ENCODE measurements around the gene CLEC12A. TPM values are rescaled to one million over a fixed set of nuclear protein-coding genes. Genes with fewer than 3 reads are reported as not detected.

The CLEC12A gene
- total and polyA plus RNA-seq, 4 donors: 2.3 to 4.7 (median 3.2) TPM

GRCh38 chr12:9925705-9926393 is 45.4 kb upstream of the CLEC12A start:
- Histone ChIP-seq H3K9ac (ENCODE audit: low read depth in 1 of 2, low read length in 2 of 2) (peak overlapping the region; percentile 17 to 56), H3K4me3 (ENCODE audit: low read depth in 1 of 3, low read length in 3 of 3) (peak overlapping the region; percentile 34 to 78 (median 62)), H3K27me3 (ENCODE audit: control insufficient read depth in 4 of 4, insufficient read depth in 4 of 4, low read length in 3 of 4) (no peaks in the 10 kb centered on the region), H3K9me3 (ENCODE audit: control insufficient read depth in 4 of 4, low read length in 3 of 4) (no peaks in the 10 kb centered on the region), H3K27ac (ENCODE audit: low read depth in 1 of 2, low read length in 2 of 2) (no peak overlapping the region), H3K36me3 (ENCODE audit: control insufficient read depth in 4 of 4, insufficient read depth in 3 of 4, low read depth in 1 of 4, low read length in 3 of 4) (no peaks in the 10 kb centered on the region), H3K4me1 (ENCODE audit: control insufficient read depth in 4 of 4, insufficient read depth in 4 of 4, low read length in 3 of 4) (peaks cover 0 to 2% (median 0%) of the 10 kb centered on the region in 4 donors)
- peak; percentile 92 to 94 for TF ChIP-seq RAD21 (IDR thresholded peaks at IDR 0.05)
- TF ChIP-seq JUND (IDR thresholded peaks at IDR 0.05): no peak
- TF ChIP-seq FOXA1 (IDR thresholded peaks at IDR 0.05): no peak
- TF ChIP-seq HNF4A (conservative IDR thresholded peaks at IDR 0.05): no peak
- no peak for TF ChIP-seq HNF4G (IDR thresholded peaks at IDR 0.05)
- TF ChIP-seq EGR1 (IDR thresholded peaks at IDR 0.05; ENCODE audit: low read depth in 2 of 2): no peak
- TF ChIP-seq, protein P1, sequence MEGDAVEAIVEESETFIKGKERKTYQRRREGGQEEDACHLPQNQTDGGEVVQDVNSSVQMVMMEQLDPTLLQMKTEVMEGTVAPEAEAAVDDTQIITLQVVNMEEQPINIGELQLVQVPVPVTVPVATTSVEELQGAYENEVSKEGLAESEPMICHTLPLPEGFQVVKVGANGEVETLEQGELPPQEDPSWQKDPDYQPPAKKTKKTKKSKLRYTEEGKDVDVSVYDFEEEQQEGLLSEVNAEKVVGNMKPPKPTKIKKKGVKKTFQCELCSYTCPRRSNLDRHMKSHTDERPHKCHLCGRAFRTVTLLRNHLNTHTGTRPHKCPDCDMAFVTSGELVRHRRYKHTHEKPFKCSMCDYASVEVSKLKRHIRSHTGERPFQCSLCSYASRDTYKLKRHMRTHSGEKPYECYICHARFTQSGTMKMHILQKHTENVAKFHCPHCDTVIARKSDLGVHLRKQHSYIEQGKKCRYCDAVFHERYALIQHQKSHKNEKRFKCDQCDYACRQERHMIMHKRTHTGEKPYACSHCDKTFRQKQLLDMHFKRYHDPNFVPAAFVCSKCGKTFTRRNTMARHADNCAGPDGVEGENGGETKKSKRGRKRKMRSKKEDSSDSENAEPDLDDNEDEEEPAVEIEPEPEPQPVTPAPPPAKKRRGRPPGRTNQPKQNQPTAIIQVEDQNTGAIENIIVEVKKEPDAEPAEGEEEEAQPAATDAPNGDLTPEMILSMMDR (IDR thresholded peaks at IDR 0.05; ENCODE audit: low read depth, low read length, missing input control): peak; percentile 52
- TF ChIP-seq, protein P2, sequence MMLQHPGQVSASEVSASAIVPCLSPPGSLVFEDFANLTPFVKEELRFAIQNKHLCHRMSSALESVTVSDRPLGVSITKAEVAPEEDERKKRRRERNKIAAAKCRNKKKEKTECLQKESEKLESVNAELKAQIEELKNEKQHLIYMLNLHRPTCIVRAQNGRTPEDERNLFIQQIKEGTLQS (IDR thresholded peaks at IDR 0.05): no peak
- TF ChIP-seq TAF1 (conservative IDR thresholded peaks at IDR 0.05): no peak
- TF ChIP-seq GABPA (IDR thresholded peaks at IDR 0.05 in 1 of 2, conservative IDR thresholded peaks at IDR 0.05 in 1 of 2): no peak
- TF ChIP-seq SP1 (IDR thresholded peaks at IDR 0.05): no peak
- TF ChIP-seq RXRA (IDR thresholded peaks at IDR 0.05): peak; percentile 22 to 56
- TF ChIP-seq YY1 (IDR thresholded peaks at IDR 0.05): no peak
- TF ChIP-seq ZBTB33 (IDR thresholded peaks at IDR 0.05): no peak
- no peak for TF ChIP-seq FOXA2 (IDR thresholded peaks at IDR 0.05)
- no peak for TF ChIP-seq MAX (IDR thresholded peaks at IDR 0.05)
- TF ChIP-seq NR2F2 (IDR thresholded peaks at IDR 0.05): no peak
- TF ChIP-seq, protein P3, sequence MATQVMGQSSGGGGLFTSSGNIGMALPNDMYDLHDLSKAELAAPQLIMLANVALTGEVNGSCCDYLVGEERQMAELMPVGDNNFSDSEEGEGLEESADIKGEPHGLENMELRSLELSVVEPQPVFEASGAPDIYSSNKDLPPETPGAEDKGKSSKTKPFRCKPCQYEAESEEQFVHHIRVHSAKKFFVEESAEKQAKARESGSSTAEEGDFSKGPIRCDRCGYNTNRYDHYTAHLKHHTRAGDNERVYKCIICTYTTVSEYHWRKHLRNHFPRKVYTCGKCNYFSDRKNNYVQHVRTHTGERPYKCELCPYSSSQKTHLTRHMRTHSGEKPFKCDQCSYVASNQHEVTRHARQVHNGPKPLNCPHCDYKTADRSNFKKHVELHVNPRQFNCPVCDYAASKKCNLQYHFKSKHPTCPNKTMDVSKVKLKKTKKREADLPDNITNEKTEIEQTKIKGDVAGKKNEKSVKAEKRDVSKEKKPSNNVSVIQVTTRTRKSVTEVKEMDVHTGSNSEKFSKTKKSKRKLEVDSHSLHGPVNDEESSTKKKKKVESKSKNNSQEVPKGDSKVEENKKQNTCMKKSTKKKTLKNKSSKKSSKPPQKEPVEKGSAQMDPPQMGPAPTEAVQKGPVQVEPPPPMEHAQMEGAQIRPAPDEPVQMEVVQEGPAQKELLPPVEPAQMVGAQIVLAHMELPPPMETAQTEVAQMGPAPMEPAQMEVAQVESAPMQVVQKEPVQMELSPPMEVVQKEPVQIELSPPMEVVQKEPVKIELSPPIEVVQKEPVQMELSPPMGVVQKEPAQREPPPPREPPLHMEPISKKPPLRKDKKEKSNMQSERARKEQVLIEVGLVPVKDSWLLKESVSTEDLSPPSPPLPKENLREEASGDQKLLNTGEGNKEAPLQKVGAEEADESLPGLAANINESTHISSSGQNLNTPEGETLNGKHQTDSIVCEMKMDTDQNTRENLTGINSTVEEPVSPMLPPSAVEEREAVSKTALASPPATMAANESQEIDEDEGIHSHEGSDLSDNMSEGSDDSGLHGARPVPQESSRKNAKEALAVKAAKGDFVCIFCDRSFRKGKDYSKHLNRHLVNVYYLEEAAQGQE (IDR thresholded peaks at IDR 0.05): no peak
- DNase-seq (ENCODE audit: low spot score): peak; percentile 36
- 3% methylated on average over 5 of the region's 5 CpGs for WGBS

Measured in liver (tissue), 9 donors.